WTC11 (cell line): ENCODE measurements around the gene RECQL5. TPM values are rescaled to one million over a fixed set of nuclear protein-coding genes. Genes with fewer than 3 reads are reported as not detected.

Experiments
- ATAC-seq: fragments of 200-7000 bp; cut with Tn5 transposase; 2 replicates; pipeline ENCODE4 v1.10.0; 2021; ENCODE audit warnings: mild to moderate bottlenecking, moderate library complexity
- CTCF ChIA-PET: fragments of 300-600 bp; sonication (Branson Sonifier 250); formaldehyde crosslinking; loops from one replicate; lab custom pipeline; 2021; ENCODE audit warnings: antibody characterized with exemption; lab: Charles Lee
- POLR2A ChIA-PET: fragments of 350-600 bp; sonication (Branson Sonifier 250); formaldehyde crosslinking; loops from one replicate; lab custom pipeline; 2021; ENCODE audit warnings: antibody characterized with exemption; lab: Charles Lee
- DNase-seq: peaks from one replicate; pipeline ENCODE4 v3.0.0; 2021; ENCODE audit warnings: low spot score
- H3K27ac Mint-ChIP-seq: 2 replicates; pipeline ENCODE4 v1.8.0; 2021; ENCODE audit warnings: mixed read lengths
- H3K27me3 Mint-ChIP-seq: 2 replicates; pipeline ENCODE4 v1.8.0; 2021; ENCODE audit warnings: low read depth, mild to moderate bottlenecking, moderate library complexity, mixed read lengths
- H3K36me3 Mint-ChIP-seq: 2 replicates; pipeline ENCODE4 v1.8.0; 2021; ENCODE audit warnings: mixed read lengths
- H3K4me1 Mint-ChIP-seq: 2 replicates; pipeline ENCODE4 v1.8.0; 2022; ENCODE audit warnings: mixed read lengths
- H3K4me3 Mint-ChIP-seq: 2 replicates; pipeline ENCODE4 v1.8.0; 2021; ENCODE audit warnings: mild to moderate bottlenecking, moderate library complexity, mixed read lengths
- H3K9me3 Mint-ChIP-seq: 2 replicates; pipeline ENCODE4 v1.8.0; 2021; ENCODE audit warnings: mixed read lengths
- AFF4 ChIP-seq: sonication (generic); formaldehyde crosslinking; IDR thresholded peaks from 2 replicates; pipeline ENCODE4 v1.8.1; 2023; ENCODE audit warnings: mild to moderate bottlenecking, missing genetic modification reagents, borderline replicate concordance
- ATF3 ChIP-seq: sonication (generic); formaldehyde crosslinking; conservative IDR thresholded peaks from 2 replicates; pipeline ENCODE4 v1.8.1; 2022; ENCODE audit warnings: mild to moderate bottlenecking, missing genetic modification reagents
- CREB1 ChIP-seq: sonication (generic); formaldehyde crosslinking; IDR thresholded peaks from 2 replicates; pipeline ENCODE4 v1.8.0; 2023; ENCODE audit warnings: mild to moderate bottlenecking, missing genetic modification reagents
- ERG ChIP-seq: fragments of 250-450 bp; sonication (Bioruptor Pico); IDR thresholded peaks from 2 replicates; pipeline ENCODE4 v1.8.0; 2021; ENCODE audit warnings: mild to moderate bottlenecking
- FOXK1 ChIP-seq: sonication (generic); formaldehyde crosslinking; IDR thresholded peaks from 2 replicates; pipeline ENCODE4 v1.8.0; 2022; ENCODE audit warnings: mild to moderate bottlenecking, moderate library complexity, missing genetic modification reagents
- MXD4 ChIP-seq: fragments of 250-450 bp; sonication (Bioruptor Pico); IDR thresholded peaks from 2 replicates; pipeline ENCODE4 v1.8.0; 2021; ENCODE audit warnings: mild to moderate bottlenecking, moderate library complexity, borderline replicate concordance
- NFE2L1 ChIP-seq: sonication (generic); formaldehyde crosslinking; IDR thresholded peaks from 2 replicates; pipeline ENCODE4 v1.8.1; 2023; ENCODE audit warnings: missing genetic modification reagents
- NFYB ChIP-seq: sonication (generic); formaldehyde crosslinking; conservative IDR thresholded peaks from 2 replicates; pipeline ENCODE4 v1.8.0; 2022; ENCODE audit warnings: low read depth, missing genetic modification reagents
- SMAD4 ChIP-seq: sonication (generic); formaldehyde crosslinking; IDR thresholded peaks from 2 replicates; pipeline ENCODE4 v1.8.0; 2022; ENCODE audit warnings: mild to moderate bottlenecking, missing genetic modification reagents
- SP1 ChIP-seq: sonication (generic); formaldehyde crosslinking; conservative IDR thresholded peaks from 2 replicates; pipeline ENCODE4 v1.8.1; 2022; ENCODE audit warnings: missing genetic modification reagents
- STAT6 ChIP-seq: sonication (generic); formaldehyde crosslinking; conservative IDR thresholded peaks from 2 replicates; pipeline ENCODE4 v1.8.1; 2023; ENCODE audit warnings: mild to moderate bottlenecking, low read depth, missing genetic modification reagents, moderate library complexity
- TEAD1 ChIP-seq: sonication (generic); formaldehyde crosslinking; IDR thresholded peaks from 2 replicates; pipeline ENCODE4 v1.8.0; 2022; ENCODE audit warnings: mild to moderate bottlenecking, missing genetic modification reagents
- TP53 ChIP-seq: sonication (generic); formaldehyde crosslinking; IDR thresholded peaks from 2 replicates; pipeline ENCODE4 v1.8.1; 2023; ENCODE audit warnings: mild to moderate bottlenecking, missing genetic modification reagents
- ZMAT4 ChIP-seq: fragments of 250-450 bp; sonication (Bioruptor Pico); IDR thresholded peaks from 2 replicates; pipeline ENCODE4 v1.9.0; 2021; ENCODE audit warnings: mild to moderate bottlenecking
- ZNF121 ChIP-seq: sonication (generic); formaldehyde crosslinking; IDR thresholded peaks from 2 replicates; pipeline ENCODE4 v1.8.0; 2023; ENCODE audit warnings: missing genetic modification reagents
- ZNF219 ChIP-seq: sonication (generic); formaldehyde crosslinking; IDR thresholded peaks from 2 replicates; pipeline ENCODE4 v1.8.0; 2023; ENCODE audit warnings: missing genetic modification reagents, mild to moderate bottlenecking, borderline replicate concordance
- ZNF396 ChIP-seq: fragments of 250-450 bp; sonication (Bioruptor Pico); IDR thresholded peaks from 2 replicates; pipeline ENCODE4 v1.8.0; 2021; ENCODE audit warnings: mild to moderate bottlenecking, moderate library complexity, borderline replicate concordance
- ZNF512 ChIP-seq: sonication (generic); formaldehyde crosslinking; IDR thresholded peaks from 2 replicates; pipeline ENCODE4 v1.8.1; 2022; ENCODE audit warnings: missing genetic modification reagents, borderline replicate concordance
- ZNF671 ChIP-seq: fragments of 250-450 bp; sonication (Bioruptor Pico); IDR thresholded peaks from 2 replicates; pipeline ENCODE4 v1.8.0; 2021; ENCODE audit warnings: mild to moderate bottlenecking
- ZSCAN18 ChIP-seq: fragments of 250-450 bp; sonication (Bioruptor Pico); IDR thresholded peaks from 2 replicates; pipeline ENCODE4 v2.1.2; 2022; ENCODE audit warnings: mild to moderate bottlenecking, moderate library complexity
- total RNA-seq: library from RNA; stranded (reverse); gene quantifications from 3 replicates; pipeline ENCODE4 v1.2.3, GENCODE V29; 2021

RECQL5 gene
- total RNA-seq, 1 experiment from 2014 or later, result 51.0 TPM

- TF ChIP-seq STAT6 (CRISPR knock-in tag), result no peak
- no peak for TF ChIP-seq NFE2L1
- no peak for TF ChIP-seq SP1 (CRISPR knock-in tag)
- TF ChIP-seq ZSCAN18 (CRISPR knock-in tag), result no peak
- no peak for TF ChIP-seq TP53 (CRISPR knock-in tag)
- TF ChIP-seq TEAD1 (CRISPR knock-in tag), result no peak
- TF ChIP-seq SMAD4 (CRISPR knock-in tag), result no peak
Measured at GRCh38 chr17:75664099-75664549, 2.8 kb downstream of the RECQL5 start (continued).

GRCh38 chr17:75662511-75662910, 4.4 kb downstream of the RECQL5 start:
- TF ChIP-seq ZNF219 (CRISPR knock-in tag), result no peak
- ChIA-PET CTCF (interaction anchor here (0.5 to 22.8 kb wide), 3 partner anchors 29 to 242 kb away, joined by 3 to 456 read pairs (median 5); partner anchors contain the start of gene SMIM5), POLR2A (no interaction called here)
- no peak for ATAC-seq
- Mint-ChIP-seq H3K27ac (no peak overlapping the region), H3K9me3 (no peaks in the 10 kb centered on the region), H3K36me3 (peaks cover 20% of the 10 kb centered on the region), H3K27me3 (no peaks in the 10 kb centered on the region), H3K4me1 (peaks cover 7% of the 10 kb centered on the region; the same call in 1 of the 2 replicates), H3K4me3 (no peak overlapping the region)
- DNase-seq, result no peak

- no peak for ATAC-seq
Measured at GRCh38 chr17:75661531-75661930, 5.4 kb downstream of the RECQL5 start.

More at GRCh38 chr17:75661531-75661930, 5.4 kb downstream of the RECQL5 start:
- H3K36me3 Mint-ChIP-seq, result peaks cover 29% of the 10 kb centered on the region
- no peak overlapping the region for H3K27ac Mint-ChIP-seq
- CTCF ChIA-PET, result interaction anchor here (22.8 kb wide), 1 partner anchor 28 kb away, joined by 456 read pairs; the partner anchor contains the start of gene SMIM5
- no peaks in the 10 kb centered on the region for H3K9me3 Mint-ChIP-seq
- POLR2A ChIA-PET, result no interaction called here
- peaks cover 7% of the 10 kb centered on the region; the same call in 1 of the 2 replicates for H3K4me1 Mint-ChIP-seq
- no peak overlapping the region for H3K4me3 Mint-ChIP-seq
- TF ChIP-seq ZNF512 (CRISPR knock-in tag) (no peak), ZNF396 (no peak), CREB1 (CRISPR knock-in tag) (no peak), MXD4 (CRISPR knock-in tag) (no peak), ZMAT4 (CRISPR knock-in tag) (no peak), FOXK1 (no peak), ZNF671 (CRISPR knock-in tag) (no peak), AFF4 (no peak), ATF3 (no peak), ERG (CRISPR knock-in tag) (no peak), NFYB (CRISPR knock-in tag) (no peak), ZNF121 (CRISPR knock-in tag) (no peak)
- H3K27me3 Mint-ChIP-seq, result no peaks in the 10 kb centered on the region
- no peak for DNase-seq
